ENCODE data around the gene LGR4.

LGR4 gene

DNA sequence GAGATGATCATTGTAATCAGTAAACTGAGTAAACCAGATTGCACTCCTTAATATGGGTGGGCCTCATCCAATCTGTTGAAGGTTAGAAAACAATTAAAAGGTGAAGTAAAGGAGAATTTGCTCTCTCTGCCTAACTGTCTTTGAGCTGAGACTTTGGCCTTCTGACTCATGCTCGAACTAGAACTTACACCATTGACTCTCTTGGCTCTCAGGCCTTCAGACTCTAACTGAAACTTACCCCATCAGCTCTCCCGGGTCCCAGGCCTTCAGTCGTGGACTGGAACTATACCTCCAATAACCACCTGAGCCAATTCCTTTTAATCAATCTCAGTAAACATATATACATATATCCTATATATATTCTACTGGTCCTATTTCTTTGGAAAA, 34.0 kb downstream of the LGR4 start:
- TF ChIP-seq, protein P1, sequence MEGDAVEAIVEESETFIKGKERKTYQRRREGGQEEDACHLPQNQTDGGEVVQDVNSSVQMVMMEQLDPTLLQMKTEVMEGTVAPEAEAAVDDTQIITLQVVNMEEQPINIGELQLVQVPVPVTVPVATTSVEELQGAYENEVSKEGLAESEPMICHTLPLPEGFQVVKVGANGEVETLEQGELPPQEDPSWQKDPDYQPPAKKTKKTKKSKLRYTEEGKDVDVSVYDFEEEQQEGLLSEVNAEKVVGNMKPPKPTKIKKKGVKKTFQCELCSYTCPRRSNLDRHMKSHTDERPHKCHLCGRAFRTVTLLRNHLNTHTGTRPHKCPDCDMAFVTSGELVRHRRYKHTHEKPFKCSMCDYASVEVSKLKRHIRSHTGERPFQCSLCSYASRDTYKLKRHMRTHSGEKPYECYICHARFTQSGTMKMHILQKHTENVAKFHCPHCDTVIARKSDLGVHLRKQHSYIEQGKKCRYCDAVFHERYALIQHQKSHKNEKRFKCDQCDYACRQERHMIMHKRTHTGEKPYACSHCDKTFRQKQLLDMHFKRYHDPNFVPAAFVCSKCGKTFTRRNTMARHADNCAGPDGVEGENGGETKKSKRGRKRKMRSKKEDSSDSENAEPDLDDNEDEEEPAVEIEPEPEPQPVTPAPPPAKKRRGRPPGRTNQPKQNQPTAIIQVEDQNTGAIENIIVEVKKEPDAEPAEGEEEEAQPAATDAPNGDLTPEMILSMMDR (IDR thresholded peaks at IDR 0.05; ENCODE audit: control insufficient read depth, insufficient read depth, low read depth, low read length, missing control alignments), result no peak
- no peak for DNase-seq (ENCODE audit: low read depth)
- no peak overlapping the region for H3K4me3 ChIP-seq (ENCODE audit: control insufficient read depth, low read depth, low read length)

GRCh38 chr11:27437829-27438594, 34.6 kb downstream of the LGR4 start:
- no peak for DNase-seq (ENCODE audit: low read depth)
- H3K4me3 ChIP-seq (ENCODE audit: control insufficient read depth, low read depth, low read length), result no peak overlapping the region
- TF ChIP-seq, protein P1 (IDR thresholded peaks at IDR 0.05; ENCODE audit: control insufficient read depth, insufficient read depth, low read depth, low read length, missing control alignments), result no peak

- TF ChIP-seq, protein P1 (IDR thresholded peaks at IDR 0.05; ENCODE audit: control insufficient read depth, insufficient read depth, low read depth, low read length, missing control alignments), result no peak
- no peak overlapping the region for H3K4me3 ChIP-seq (ENCODE audit: control insufficient read depth, low read depth, low read length)
- DNase-seq (ENCODE audit: low read depth), result no peak
Observed at GRCh38 chr11:27436916-27437315, 35.7 kb downstream of the LGR4 start.

GRCh38 chr11:27433742-27434141, 38.8 kb downstream of the LGR4 start:
- TF ChIP-seq, protein P1 (IDR thresholded peaks at IDR 0.05; ENCODE audit: control insufficient read depth, insufficient read depth, low read depth, low read length, missing control alignments), result no peak
- DNase-seq (ENCODE audit: low read depth), result no peak
- no peak overlapping the region for H3K4me3 ChIP-seq (ENCODE audit: control insufficient read depth, low read depth, low read length)

DNA sequence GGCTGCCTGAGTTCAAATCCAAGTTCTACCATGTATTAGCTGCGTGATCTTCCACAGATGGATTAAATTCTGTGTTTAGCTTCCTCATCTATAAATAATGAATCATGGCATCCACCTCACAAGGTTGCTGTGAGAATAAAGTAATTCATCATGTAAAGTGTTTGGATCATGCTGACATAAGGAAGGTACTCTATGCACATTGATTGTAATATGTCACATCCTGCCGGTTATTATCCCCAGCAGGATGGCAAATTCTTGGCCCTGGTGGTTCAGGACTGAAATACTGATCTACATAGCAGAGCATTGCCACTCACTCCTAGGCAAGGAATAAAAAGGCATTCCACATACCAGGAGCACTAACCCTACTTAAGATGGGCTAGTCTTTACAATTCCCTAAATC, 40.8 kb downstream of the LGR4 start:
- no peak overlapping the region for H3K4me3 ChIP-seq (ENCODE audit: control insufficient read depth, low read depth, low read length)
- TF ChIP-seq, protein P1 (IDR thresholded peaks at IDR 0.05; ENCODE audit: control insufficient read depth, insufficient read depth, low read depth, low read length, missing control alignments), result no peak
- no peak for DNase-seq (ENCODE audit: low read depth)

DNA sequence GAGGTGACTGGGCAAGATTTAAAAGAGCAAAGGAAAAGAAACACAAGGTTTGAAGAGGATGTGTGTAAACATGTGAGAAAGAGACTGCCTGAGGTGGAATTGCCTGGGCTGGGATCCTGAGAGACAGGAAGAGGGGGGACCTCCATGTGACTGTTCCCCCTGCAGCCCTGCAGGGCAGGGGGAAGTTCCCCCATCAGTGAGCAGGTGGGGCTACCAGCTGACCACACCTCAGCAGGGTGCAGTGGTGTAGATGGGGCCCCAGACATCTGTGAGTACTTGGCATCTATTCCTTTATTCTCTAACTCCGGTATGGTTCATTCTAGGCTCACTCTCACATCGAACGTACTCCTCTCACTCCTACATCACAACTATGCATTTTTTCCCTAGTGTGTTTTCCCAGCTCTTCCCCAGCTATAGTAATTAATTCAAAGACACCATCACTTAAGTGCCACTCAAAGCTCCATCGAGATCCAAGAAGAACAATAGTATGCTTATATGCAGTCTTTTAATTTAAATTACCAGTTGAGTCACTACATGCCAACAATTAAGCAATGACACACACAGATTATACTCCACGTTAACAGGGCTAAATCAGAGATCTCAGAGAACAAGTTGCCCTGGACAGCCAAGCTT, 42.7 kb downstream of the LGR4 start:
- TF ChIP-seq, protein P1 (IDR thresholded peaks at IDR 0.05; ENCODE audit: control insufficient read depth, insufficient read depth, low read depth, low read length, missing control alignments), result no peak
- no peak overlapping the region for H3K4me3 ChIP-seq (ENCODE audit: control insufficient read depth, low read depth, low read length)
- DNase-seq (ENCODE audit: low read depth), result no peak

All from AG09309 (cell line).